Iris pigment epithelial cell (primary cell): ENCODE results near the gene RASEF.

Experiments used
- DNase-seq: peaks from one replicate; pipeline ENCODE4 v3.0.0-alpha.2; 2011; ENCODE audit warnings: low read depth

The RASEF gene

DNA sequence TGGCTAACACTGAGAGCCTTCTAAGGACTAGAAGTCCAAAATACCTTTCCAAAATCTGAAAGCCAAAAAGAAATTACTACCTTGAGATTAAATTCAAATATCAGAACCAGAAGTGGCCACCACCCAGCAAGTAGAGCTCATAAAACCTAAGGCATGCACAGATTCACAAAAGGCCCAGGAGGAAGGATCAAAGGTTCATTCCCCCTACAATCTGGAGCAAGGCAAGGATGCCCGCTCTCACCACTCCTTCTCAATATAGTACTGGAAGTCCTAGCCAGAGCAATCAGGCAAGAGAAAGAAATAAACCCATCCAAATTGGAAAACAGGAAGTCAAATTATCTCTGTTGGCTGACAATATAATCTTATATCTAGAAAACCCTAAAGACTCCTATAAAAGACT, 6.0 kb downstream of the RASEF start:
- DNase-seq: no peak

- DNase-seq: no peak
Observed at GRCh38 chr9:83056174-83056573, 6.8 kb downstream of the RASEF start.

DNA sequence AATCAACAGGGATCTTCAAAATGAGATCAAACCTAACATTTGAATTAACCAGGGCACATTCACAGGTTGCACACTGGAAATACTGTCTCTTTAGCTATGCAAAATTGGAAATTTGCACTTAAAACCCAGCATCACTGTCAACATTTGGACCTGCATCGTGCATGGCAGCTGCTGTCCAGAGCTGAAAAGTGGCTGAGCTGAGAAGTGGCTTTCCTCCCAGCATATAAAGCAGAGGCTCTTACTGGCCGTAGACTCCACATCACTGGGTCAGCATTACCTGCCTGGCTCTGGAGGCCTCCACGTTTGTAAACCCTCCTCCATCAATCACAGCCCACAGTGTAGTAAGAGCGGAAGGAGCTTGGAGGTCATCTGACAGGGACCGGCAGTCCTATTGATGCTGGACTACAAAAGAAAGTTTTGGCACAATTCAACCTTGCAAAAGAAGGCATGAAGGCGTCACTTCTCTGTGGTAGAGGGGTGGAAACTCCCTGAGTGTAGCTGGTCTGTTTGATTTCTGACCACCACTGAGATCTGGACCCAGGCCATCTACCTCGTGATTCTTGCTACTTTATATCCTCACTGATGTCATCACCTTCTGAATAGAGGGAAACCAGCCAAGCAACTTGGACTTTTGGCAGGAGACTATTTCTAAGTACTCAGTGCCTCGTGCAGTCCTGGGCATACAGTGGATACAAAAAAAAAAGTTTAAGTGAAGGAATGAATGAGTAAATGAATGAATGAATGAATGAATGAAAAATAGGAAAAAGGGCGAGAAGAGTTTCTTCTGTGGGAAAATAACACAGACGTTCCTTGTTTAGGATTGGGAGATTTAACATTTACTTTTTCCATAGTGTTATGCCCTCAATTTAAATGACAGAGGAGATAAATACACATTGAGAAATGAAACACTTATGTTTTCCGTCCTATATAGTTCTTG, 14.8 kb downstream of the RASEF start:
- DNase-seq: peak; percentile 55

DNA sequence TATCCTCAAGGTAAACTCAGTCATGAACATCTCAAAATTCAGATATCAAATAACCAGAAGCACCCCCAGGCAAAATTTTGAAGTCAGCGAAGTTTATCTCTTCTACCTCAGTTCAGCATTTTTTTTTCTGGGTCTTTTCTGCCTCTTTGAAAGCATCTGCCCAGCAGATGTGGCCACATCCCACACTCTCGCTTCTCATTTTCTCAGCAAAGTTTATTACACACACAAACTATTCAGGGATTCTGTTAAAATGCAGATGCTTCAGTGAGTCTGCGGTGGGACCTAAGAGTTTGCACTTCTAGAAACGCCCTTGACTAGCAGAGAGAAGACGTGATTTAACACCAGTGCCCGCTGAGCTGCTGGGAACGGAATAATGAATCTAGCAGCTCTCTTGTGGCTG, 19.3 kb downstream of the RASEF start:
- DNase-seq: no peak

- DNase-seq: peak; percentile 43
Observed at GRCh38 chr9:83041771-83042170, 21.2 kb downstream of the RASEF start.

DNA sequence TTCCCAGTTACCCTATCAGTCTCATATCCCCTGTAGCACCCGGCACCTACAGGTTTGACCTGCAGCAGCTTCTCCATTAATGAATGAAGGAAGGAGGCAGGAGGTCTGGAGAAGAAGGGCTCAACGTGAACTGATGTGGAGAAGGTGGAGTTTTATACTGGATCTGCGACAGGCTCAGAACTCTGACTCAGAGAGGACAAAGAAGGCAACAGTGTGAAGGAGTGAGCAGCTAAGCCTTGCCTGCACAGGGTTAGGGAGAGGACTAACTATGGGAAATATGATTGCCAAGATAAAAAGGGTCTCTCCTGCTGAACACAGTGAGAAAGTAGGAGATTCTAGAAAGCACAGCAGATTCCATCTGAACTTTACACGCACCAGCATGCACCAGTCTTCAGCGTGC, 23.6 kb downstream of the RASEF start:
- no peak for DNase-seq

DNA sequence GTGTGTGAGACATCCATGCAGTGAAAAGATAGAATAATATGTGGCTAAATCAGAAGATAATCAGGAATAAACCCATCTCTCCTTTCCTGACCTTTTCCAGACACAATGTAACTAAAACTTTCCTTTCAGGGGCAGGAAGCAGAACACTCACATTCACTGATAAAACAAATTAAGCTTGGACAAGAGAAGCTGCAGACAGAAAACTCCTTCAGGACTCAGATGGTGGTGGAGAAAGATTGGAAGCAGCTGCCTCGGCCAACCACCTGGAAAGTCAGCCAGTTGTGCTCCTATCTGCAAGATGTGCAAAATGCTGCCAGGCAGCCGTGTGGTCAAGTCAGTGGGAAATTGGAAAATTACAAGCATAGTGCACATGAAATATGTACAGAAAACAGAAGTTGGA, 26.9 kb downstream of the RASEF start:
- no peak for DNase-seq

- DNase-seq: no peak
Observed at GRCh38 chr9:83035143-83035542, 27.8 kb downstream of the RASEF start.

- peak; percentile 26 for DNase-seq
Observed at GRCh38 chr9:83034587-83034986, 28.4 kb downstream of the RASEF start.

DNA sequence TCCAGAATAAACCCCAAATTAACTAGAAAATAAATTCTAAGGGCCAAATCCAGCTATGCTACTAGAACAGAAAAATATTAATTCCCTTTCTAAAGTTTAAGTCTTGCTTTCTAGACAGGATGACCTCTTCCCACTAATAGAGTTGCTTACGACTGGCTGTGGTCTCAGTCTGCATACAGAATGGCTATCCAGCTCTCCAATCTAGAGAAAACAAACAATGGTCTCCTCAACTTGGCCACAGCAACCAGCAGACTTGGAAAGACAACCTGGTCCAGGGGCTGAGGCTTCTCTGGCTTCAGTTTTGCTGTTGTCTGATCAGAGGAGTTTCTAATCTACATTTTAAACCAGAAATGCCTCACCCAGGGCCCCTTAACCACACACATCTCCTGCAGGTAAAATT, 28.9 kb downstream of the RASEF start:
- DNase-seq: peak; percentile 45

GRCh38 chr9:83032065-83032625, 30.8 kb downstream of the RASEF start:
- no peak for DNase-seq

DNA sequence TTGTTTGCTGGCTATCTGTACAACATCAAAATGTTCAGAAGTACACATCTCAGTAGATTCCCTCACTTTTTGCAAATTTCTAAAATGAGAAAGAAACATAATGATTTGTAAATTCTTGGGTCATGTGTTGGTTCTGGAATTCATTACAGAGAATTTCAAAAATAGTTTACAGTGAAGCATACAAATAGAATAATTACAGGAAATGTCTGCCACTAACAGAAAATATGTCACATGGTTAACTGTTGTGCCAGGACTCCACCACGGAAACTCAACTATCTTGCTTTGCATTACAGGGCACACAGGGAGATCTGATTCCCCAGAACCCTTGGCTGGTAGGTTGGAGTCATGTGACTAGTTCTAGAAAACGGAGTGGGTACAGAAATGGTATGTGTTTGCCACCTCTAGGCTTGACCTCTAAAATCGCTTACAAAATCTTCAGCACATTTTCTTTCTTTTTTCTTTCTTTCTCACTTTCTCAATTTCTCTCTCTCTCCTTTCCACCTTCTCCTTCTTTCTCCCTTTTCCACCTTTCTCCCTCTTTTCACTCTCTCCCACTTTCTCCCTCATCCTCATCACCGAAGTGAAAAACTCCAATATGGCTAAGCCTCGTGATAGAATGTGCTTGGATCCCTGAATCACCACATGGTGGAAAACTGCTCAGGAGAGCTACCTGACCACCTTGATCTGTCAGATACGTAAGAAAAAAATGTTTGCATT, 32.4 kb downstream of the RASEF start:
- no peak for DNase-seq

DNA sequence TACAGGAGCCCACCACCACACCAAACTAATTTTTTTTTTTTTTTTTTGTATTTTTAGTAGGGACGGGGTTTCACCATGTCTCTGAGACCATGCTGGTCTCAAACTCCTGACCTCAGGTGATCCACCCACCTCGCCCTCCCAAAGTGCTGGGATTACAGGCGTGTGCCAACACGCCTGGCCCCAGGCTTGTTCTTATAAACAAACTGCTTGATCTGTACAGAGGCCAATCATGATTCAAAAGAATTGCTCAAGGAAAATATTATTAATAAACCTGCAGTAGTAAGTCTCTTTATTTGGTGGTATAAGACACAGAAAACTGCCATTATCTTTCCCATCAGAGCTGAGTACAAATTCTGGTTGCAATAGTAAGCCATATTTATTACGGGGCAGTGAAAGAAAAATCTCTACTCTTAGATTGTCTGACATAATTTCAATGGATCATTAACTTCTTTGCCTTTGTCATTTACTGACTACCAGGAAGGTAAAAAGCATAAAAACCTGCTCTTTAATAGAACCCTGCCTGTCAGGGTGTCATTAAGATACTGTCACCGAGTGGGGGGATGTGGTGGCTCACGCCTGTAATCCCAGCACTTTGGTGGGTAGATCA, 33.3 kb downstream of the RASEF start:
- DNase-seq: no peak

DNA sequence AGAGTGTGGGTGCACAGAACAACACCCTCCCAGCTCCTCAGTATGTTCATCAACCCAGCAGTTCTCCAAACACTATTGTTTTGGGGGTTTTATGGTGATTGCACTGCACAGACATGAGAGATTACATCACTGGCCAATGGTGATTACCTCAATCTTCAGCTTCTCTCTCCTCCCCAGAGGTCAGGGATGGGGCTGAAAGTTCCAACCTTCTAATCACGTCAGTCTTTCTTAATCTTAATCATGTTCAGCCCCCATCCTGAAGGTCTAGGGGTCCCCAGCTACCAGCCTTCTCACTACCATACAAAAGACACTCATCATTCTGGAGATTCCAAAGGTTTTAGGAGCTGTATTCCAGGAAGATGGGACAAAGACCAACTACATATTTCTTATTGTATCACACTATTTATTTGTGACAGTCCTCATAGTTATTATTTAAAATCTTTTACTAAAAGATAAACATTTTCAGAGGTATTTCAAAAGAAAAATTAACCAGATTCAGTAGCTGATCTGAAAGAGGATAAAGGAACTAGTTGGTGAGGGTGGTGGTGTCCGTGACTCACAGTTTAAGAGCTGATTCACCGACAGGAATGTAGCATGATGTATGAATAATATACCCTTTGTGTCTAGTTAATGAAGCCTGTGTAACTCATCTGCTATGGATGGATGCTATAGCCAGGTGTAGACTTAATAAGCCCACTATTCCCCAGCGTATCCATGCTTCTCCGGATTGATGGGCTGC, 35.6 kb downstream of the RASEF start:
- DNase-seq: peak; percentile 94

DNA sequence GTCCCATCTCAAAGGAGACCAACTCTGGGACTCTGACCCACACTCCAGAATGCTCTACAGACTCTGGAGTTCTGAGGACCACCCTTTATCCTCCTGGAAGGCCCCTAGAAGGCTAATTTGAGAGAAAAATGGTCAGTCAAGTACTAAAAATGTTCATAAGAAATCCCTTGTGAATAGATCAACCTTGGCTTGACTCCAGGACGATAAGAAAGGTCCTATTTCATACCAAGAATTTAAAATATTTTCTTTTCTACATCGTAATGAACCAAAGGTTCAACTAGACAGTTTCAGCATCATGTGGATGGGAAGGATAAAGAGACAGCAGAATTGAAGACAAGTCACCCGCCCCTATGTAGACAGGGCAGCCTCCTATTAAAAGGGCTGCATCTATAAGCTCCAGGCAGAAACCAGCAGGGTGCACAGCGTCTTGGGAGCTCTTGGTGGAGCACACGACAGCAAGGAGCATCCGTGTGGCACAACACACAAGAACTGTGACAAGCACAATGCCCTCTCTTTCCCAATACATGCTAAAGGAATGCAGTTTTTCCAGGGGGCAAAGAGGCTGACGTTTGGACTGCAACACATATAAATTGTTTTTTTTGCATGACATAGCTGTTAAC, 38.3 kb downstream of the RASEF start:
- peak; percentile 49 for DNase-seq

DNA sequence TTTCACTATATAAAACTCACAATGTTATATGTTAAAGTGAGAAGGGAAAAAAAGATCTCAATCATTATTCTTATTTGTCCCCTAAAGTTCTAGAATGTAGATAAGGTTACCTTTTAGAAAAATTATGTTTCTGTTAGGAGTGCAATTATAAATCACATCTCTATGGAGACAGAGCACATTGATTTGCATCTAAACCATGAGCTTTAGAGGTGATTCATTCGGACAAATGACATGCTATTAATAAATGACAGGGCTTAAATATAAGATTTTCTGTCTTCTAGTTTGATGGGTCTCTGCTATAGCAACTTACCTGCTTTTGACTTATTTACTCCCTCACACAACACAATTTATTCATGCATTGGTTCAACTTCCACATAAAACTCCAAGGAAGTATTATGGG, 39.8 kb downstream of the RASEF start:
- DNase-seq: no peak

DNA sequence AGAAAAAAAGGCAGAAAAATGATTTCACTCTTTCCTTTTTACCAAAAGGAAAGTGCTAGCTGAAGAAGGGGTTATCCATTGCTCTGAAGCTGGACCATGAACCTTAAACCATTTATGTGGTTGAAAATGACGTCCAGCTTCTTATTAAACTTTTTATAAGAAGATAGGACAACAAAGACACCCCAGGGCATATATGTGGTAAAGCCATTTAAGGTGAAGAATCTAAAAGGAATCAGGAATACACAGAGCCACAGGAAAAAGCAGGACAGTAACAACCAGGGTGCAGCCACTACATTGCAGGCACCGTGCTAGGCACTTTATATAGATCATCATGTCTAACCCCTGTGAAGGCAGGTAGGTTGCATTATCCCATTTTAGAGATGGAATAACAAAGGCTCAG, 42.1 kb downstream of the RASEF start:
- DNase-seq: no peak

GRCh38 chr9:83020327-83020726, 42.6 kb downstream of the RASEF start:
- DNase-seq: no peak

GRCh38 chr9:83019246-83019645, 43.7 kb downstream of the RASEF start:
- no peak for DNase-seq

DNA sequence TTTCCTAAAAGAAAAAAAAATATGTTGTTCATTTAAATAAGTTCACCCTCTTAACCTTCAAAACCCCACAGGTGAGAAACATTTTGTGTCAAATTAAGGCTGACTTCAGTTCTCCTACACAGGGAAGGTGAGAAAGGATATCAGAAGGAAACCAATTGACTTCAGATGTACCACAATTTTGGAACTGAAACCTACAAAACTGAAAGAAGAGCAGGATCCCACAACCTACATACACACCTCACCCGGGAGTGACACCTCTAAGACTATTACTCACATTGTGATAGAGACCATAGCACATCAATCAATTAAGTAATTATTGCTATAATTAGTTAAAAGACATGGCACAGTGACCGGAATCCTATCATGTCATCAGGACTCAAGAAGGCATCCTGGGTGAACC, 47.0 kb downstream of the RASEF start:
- no peak for DNase-seq

DNA sequence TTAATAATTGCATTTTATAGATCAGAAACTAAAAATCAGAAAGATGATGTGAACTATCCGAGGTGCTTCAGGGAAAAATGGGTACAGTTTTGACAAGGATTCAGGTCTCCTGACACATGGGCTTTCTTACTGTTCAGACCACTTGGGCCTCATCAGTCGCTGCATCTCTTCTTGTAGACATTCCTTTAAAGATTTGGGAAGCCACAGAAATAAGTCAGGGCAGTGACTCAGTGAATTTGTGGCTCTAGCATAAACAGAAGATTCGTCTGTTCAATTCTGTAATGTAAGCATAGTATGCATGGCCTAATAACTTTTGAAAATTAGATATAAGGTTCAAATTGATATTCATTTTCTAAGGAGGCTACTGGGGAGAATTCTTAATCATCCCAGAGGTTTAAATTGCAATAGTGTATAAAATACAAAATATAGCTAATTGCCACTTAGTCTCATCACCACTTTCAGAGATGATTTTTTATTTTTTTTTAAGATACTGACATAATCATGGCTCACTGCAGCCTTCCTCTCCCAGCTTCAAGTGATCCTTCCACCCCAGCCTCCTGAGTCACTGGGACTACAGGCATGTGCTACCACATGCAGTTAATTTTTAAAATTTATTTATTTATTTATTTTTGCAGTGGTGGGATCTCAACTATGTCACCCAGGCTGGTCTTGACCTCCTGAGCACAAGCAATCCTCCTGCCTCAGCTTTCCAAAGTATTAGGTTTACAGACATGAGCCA, 48.9 kb downstream of the RASEF start:
- peak; percentile 87 for DNase-seq
